GM12878 (cell line): ENCODE data around the gene FAS. TPM values are rescaled to one million over a fixed set of nuclear protein-coding genes. Genes with fewer than 3 reads are reported as not detected.

Experiments used
- ATAC-seq: fragments of 200-7000 bp; cut with Tn5 transposase; 3 replicates; pipeline ENCODE4 v1.9.1; 2020; ENCODE audit warnings: mild to moderate bottlenecking, moderate library complexity
- BruUV-seq: library from RNA; stranded (reverse); fragments of 400-500 nt; replicated peaks from 2 replicates; lab custom pipeline; 2021; lab: Mats Ljungman, UMichigan
- CTCF ChIA-PET: fragments of 300-600 bp; sonication (Branson Sonifier 250); formaldehyde crosslinking; extraction: SDS; loops from one replicate; lab custom pipeline; 2021; ENCODE audit warnings: inconsistent platforms; lab: Yijun Ruan, JAX
- POLR2A ChIA-PET: fragments of 350-600 bp; formaldehyde crosslinking; extraction: SDS; loops from one replicate; lab custom pipeline; 2021; ENCODE audit warnings: inconsistent platforms; lab: Charles Lee
- RAD21 ChIA-PET: fragments of 300-600 bp; sonication (Branson Sonifier 250); formaldehyde crosslinking; loops from one replicate; lab custom pipeline; 2023; ENCODE audit warnings: antibody characterized with exemption; ENCODE audit not compliant: unreplicated experiment; lab: Charles Lee
- SMC1A ChIA-PET: fragments of 300-600 bp; sonication (Branson Sonifier 250); formaldehyde crosslinking; loops from one replicate; lab custom pipeline; 2023; ENCODE audit not compliant: unreplicated experiment, uncharacterized antibody; lab: Charles Lee
- DNase-seq: peaks from one replicate; pipeline ENCODE4 v3.0.0-alpha.2; 2011; ENCODE audit warnings: low read depth, low spot score
- FAIRE-seq: peaks from 3 replicates; lab custom pipeline; 2011; peaks lifted over from hg19 to GRCh38; lab: Jason Lieb, UNC
- H2AFZ ChIP-seq: 2 replicates; pipeline ENCODE4 v1.6.0; 2011; ENCODE audit warnings: low read depth, low read length, control low read depth; ENCODE audit not compliant: control insufficient read depth
- H3K27ac ChIP-seq: 2 replicates; pipeline ENCODE4 v1.5.1; 2011; ENCODE audit warnings: control low read depth; ENCODE audit not compliant: control insufficient read depth, insufficient read depth
- H3K27me3 ChIP-seq, 2 experiments: replicated peaks in 1 of 2; 2 replicates each; pipeline versions ENCODE4 v1.6.0 to v1.6.1; 2011; ENCODE audit warnings: low read length in 1 of 2; ENCODE audit not compliant: control insufficient read depth in 2 of 2, insufficient read depth in 2 of 2
- H3K36me3 ChIP-seq, 2 experiments: 2 replicates each; pipeline ENCODE4 v1.5.1; 2011; ENCODE audit warnings: low read length in 1 of 2; ENCODE audit not compliant: control insufficient read depth in 2 of 2, insufficient read depth in 2 of 2
- H3K4me1 ChIP-seq: 2 replicates; pipeline ENCODE4 v1.6.1; 2011; ENCODE audit warnings: mild to moderate bottlenecking, low read length, moderate library complexity, mixed read lengths; ENCODE audit not compliant: control insufficient read depth, insufficient read depth
- H3K4me2 ChIP-seq: 2 replicates; pipeline ENCODE4 v1.6.0; 2011; ENCODE audit warnings: control low read depth; ENCODE audit not compliant: control insufficient read depth, insufficient read depth
- H3K4me3 ChIP-seq: fragments of 200-600 bp; sonication (generic); 2 replicates; pipeline ENCODE4 v1.5.1; 2016
- H3K79me2 ChIP-seq: 2 replicates; pipeline ENCODE4 v1.6.0; 2011; ENCODE audit warnings: low read length; ENCODE audit not compliant: control insufficient read depth, insufficient read depth
- H3K9ac ChIP-seq: 2 replicates; pipeline ENCODE4 v1.8.0; 2011; ENCODE audit warnings: low read length, control low read depth, mixed read lengths; ENCODE audit not compliant: control insufficient read depth, insufficient read depth
- H3K9me3 ChIP-seq: replicated peaks from 3 replicates; pipeline ENCODE4 v1.5.1; 2011; ENCODE audit warnings: mild to moderate bottlenecking, low read length; ENCODE audit not compliant: control insufficient read depth, insufficient read depth
- H4K20me1 ChIP-seq: 2 replicates; pipeline ENCODE4 v1.6.0; 2011; ENCODE audit not compliant: control insufficient read depth, insufficient read depth
- BCL11A ChIP-seq: IDR thresholded peaks from 2 replicates; pipeline ENCODE4 v1.6.1; 2011; ENCODE audit warnings: low read depth, low read length
- CBFB ChIP-seq: IDR thresholded peaks from 2 replicates; pipeline ENCODE4 v1.6.1; 2016; ENCODE audit warnings: antibody characterized with exemption, low read depth
- DPF2 ChIP-seq: fragments of 450-650 bp; IDR thresholded peaks from 2 replicates; pipeline ENCODE4 v1.6.1; 2017; ENCODE audit warnings: mild to moderate bottlenecking
- EED ChIP-seq: sonication (generic); IDR thresholded peaks from 2 replicates; pipeline ENCODE4 v1.6.1; 2016; ENCODE audit warnings: antibody characterized with exemption, low read depth
- ETV6 ChIP-seq, 2 experiments: fragments of 450-650 bp in 1 of 2; IDR thresholded peaks in 1 of 2; conservative IDR thresholded peaks in 1 of 2; 2 replicates each; pipeline ENCODE4 v1.6.1; 2014; ENCODE audit warnings: antibody characterized with exemption in 1 of 2, borderline replicate concordance in 1 of 2, low read depth in 1 of 2, mild to moderate bottlenecking in 1 of 2, moderate library complexity in 1 of 2
- EZH2 ChIP-seq: IDR thresholded peaks from 2 replicates; pipeline ENCODE4 v1.6.1; 2012; ENCODE audit warnings: low read depth, mild to moderate bottlenecking, control low read depth, inconsistent platforms, low read length, borderline replicate concordance; ENCODE audit not compliant: control insufficient read depth
- GATAD2B ChIP-seq: fragments of 450-650 bp; conservative IDR thresholded peaks from 2 replicates; pipeline ENCODE4 v1.6.1; 2017; ENCODE audit warnings: low read depth, mild to moderate bottlenecking, moderate library complexity
- IKZF1 ChIP-seq: fragments of 450-650 bp; conservative IDR thresholded peaks from 2 replicates; pipeline ENCODE4 v1.6.1; 2017; ENCODE audit warnings: antibody characterized with exemption, mild to moderate bottlenecking
- IKZF2 ChIP-seq, 2 experiments: fragments of 450-650 bp; IDR thresholded peaks; 2 replicates each; pipeline ENCODE4 v1.6.1; 2017; ENCODE audit warnings: mild to moderate bottlenecking in 2 of 2, moderate library complexity in 2 of 2
- IRF3 ChIP-seq: fragments of 450-650 bp; IDR thresholded peaks from 2 replicates; pipeline ENCODE4 v1.6.1; 2014; ENCODE audit warnings: mild to moderate bottlenecking
- IRF4 ChIP-seq: IDR thresholded peaks from 2 replicates; pipeline ENCODE4 v1.6.1; 2011; ENCODE audit warnings: low read depth, low read length
- JUNB ChIP-seq: IDR thresholded peaks from 2 replicates; pipeline ENCODE4 v1.6.1; 2016; ENCODE audit warnings: antibody characterized with exemption, mild to moderate bottlenecking
- MEF2A ChIP-seq: IDR thresholded peaks from 2 replicates; pipeline ENCODE4 v1.6.1; 2011; ENCODE audit warnings: low read depth, mild to moderate bottlenecking, low read length, moderate library complexity; ENCODE audit not compliant: insufficient read depth
- MTA3 ChIP-seq: IDR thresholded peaks from 2 replicates; pipeline ENCODE4 v1.6.1; 2012; ENCODE audit warnings: low read length, inconsistent platforms, borderline replicate concordance
- NFIC ChIP-seq: IDR thresholded peaks from 2 replicates; pipeline ENCODE4 v1.6.1; 2012; ENCODE audit warnings: low read depth, mild to moderate bottlenecking, inconsistent platforms, low read length, moderate library complexity
- PAX5 ChIP-seq: IDR thresholded peaks from 2 replicates; pipeline ENCODE4 v1.6.1; 2011; ENCODE audit warnings: low read depth, low read length, borderline replicate concordance
- POU2F2 ChIP-seq: IDR thresholded peaks from 3 replicates; pipeline ENCODE4 v1.6.1; 2011; ENCODE audit warnings: low read depth, mild to moderate bottlenecking, low read length, borderline replicate concordance
- RB1 ChIP-seq: fragments of 450-650 bp; formaldehyde crosslinking; IDR thresholded peaks from 2 replicates; pipeline ENCODE4 v1.6.1; 2017; ENCODE audit warnings: mild to moderate bottlenecking, borderline replicate concordance
- RCOR1 ChIP-seq: conservative IDR thresholded peaks from 2 replicates; pipeline ENCODE4 v1.6.1; 2012; ENCODE audit warnings: low read depth, low read length, improper control_type of control experiment
- RELB ChIP-seq: fragments of 450-650 bp; IDR thresholded peaks from 2 replicates; pipeline ENCODE4 v1.6.1; 2017; ENCODE audit warnings: low read depth, mild to moderate bottlenecking, moderate library complexity
- RUNX3 ChIP-seq: IDR thresholded peaks from 2 replicates; pipeline ENCODE4 v1.6.1; 2012; ENCODE audit warnings: low read length, inconsistent platforms
- SPI1 ChIP-seq: IDR thresholded peaks from 2 replicates; pipeline ENCODE4 v1.6.1; 2011; ENCODE audit warnings: low read depth, mild to moderate bottlenecking, low read length, moderate library complexity, borderline replicate concordance; ENCODE audit not compliant: insufficient read depth
- in situ Hi-C: fragments of 300-500 bp; cut with MboI; formaldehyde crosslinking; loops from 9 replicates; pipeline ENCODE4 v1.14.3; 2018; ENCODE audit warnings: mixed read lengths
- intact Hi-C: fragments of 100-400 bp; cut with micrococcal nuclease; formaldehyde crosslinking; loops from one replicate; pipeline ENCODE4 v1.14.2; 2022; ENCODE audit not compliant: unreplicated experiment
- polyA plus RNA-seq, 11 experiments: library from polyadenylated mRNA; depleted of rRNA in 4 of 11; unstranded in 6 of 11; stranded (reverse) in 5 of 11; fragments of >200 nt; fragmentation: Nextera tagmentation in 4 of 11; fragmentation: Illumina TruSeq in 1 of 11; extraction: Ambion mirVana in 4 of 11; extraction: Trizol in 1 of 11; gene quantifications; 1 replicate in 1 of 11; 2 replicates in 10 of 11; pipeline versions ENCODE4 v1.2.1 to v1.2.3, GENCODE V29; 2011 to 2016; ENCODE audit warnings: inconsistent platforms in 2 of 11, missing spikeins in 2 of 11, low read depth in 1 of 11
- total RNA-seq, 4 experiments: library from RNA; depleted of rRNA in 3 of 4; stranded (reverse); fragments of >200 nt in 3 of 4; fragmentation: Illumina TruSeq in 1 of 4; extraction: Trizol in 1 of 4; gene quantifications; 2 replicates each; pipeline versions ENCODE4 v1.2.1 to v1.2.3, GENCODE V29; 2013 to 2021

Gene FAS
- total and polyA plus RNA-seq, 10 of the 15 experiments (the other 5 are each of a cell fraction or from before 2014, with no cell fraction given) = 50.1 to 147 (median 69.9) TPM

- ChIA-PET POLR2A (interaction anchor here (1.0 to 1.8 kb wide), 6 partner anchors 9 to 55 kb away, joined by 3 to 8 read pairs (median 6); no protein-coding TSS in a partner anchor), SMC1A (interaction anchor here (0.6 to 8.7 kb wide), 38 partner anchors 9 to 422 kb away, joined by 3 to 114 read pairs (median 5); partner anchors contain the start of gene CH25H), CTCF (interaction anchor here (0.6 to 10.6 kb wide), 68 partner anchors 9 to 1171 kb away, joined by 3 to 250 read pairs (median 4); partner anchors contain the start of genes CH25H, IFIT5 and STAMBPL1), RAD21 (interaction anchor here (0.6 to 2.1 kb wide), 36 partner anchors 8 to 262 kb away, joined by 3 to 39 read pairs (median 5); partner anchors contain the start of gene CH25H)
- Histone ChIP-seq H4K20me1 (no peaks in the 10 kb centered on the region), H3K4me1 (peaks cover 10% of the 10 kb centered on the region), H3K27me3 (no peaks in the 10 kb centered on the region), H3K79me2 (peaks cover 36% of the 10 kb centered on the region), H3K27ac (no peak overlapping the region; the same call in 1 of the 2 replicates), H3K36me3 (no peaks in the 10 kb centered on the region), H3K4me3 (no peak overlapping the region; the same call in 1 of the 2 replicates), H3K9me3 (no peaks in the 10 kb centered on the region), H3K9ac (no peak overlapping the region), H2AFZ (no peak overlapping the region), H3K4me2 (peak overlapping the region; percentile 45)
- DNase-seq (no peak), ATAC-seq (peak; percentile 10; the same call in 2 of the 3 replicates), FAIRE-seq (no peak)
- intact Hi-C loops (loop anchor here (1.0 kb wide), 1 partner anchor 52 kb away; no protein-coding TSS in a partner anchor), in situ Hi-C loops (no loop called here)
- BruUV-seq = no TSS peak
- TF ChIP-seq ETV6 (conservative IDR thresholded peaks at IDR 0.05 in 1 of 2, IDR thresholded peaks at IDR 0.05 in 1 of 2; ENCODE audit: borderline replicate concordance in 1 of 2, low read depth in 1 of 2) (peak in 1 of 2 experiments; percentile 76; a peak in 2 of 4 replicates), EED (peak; percentile 77), MEF2A (no peak), POU2F2 (0 out of 3 replicates have a peak, but pooled peaks have one; percentile 36), SPI1 (peak; percentile 18; the same call in 1 of the 2 replicates), JUNB (peak; percentile 17; the same call in 1 of the 2 replicates), RUNX3 (peak; percentile 90), DPF2 (peak; percentile 37; the same call in 1 of the 2 replicates), RCOR1 (no peak), CBFB (0 out of 2 replicates have a peak, but pooled peaks have one; percentile 52), RB1 (no peak), EZH2 (no peak), GATAD2B (0 out of 2 replicates have a peak, but pooled peaks have one; percentile 31), IRF4 (peak; percentile 61; the same call in 1 of the 2 replicates), IRF3 (no peak), IKZF1 (peak; percentile 72), RELB (0 out of 2 replicates have a peak, but pooled peaks have one; percentile 41), BCL11A (peak; percentile 63), IKZF2 (IDR thresholded peaks at IDR 0.05) (peak; percentile 75 to 83), MTA3 (0 out of 2 replicates have a peak, but pooled peaks have one; percentile 49), PAX5 (0 out of 2 replicates have a peak, but pooled peaks have one; percentile 51), NFIC (0 out of 2 replicates have a peak, but pooled peaks have one; percentile 31)
Observed at GRCh38 chr10:88987243-88987725, 3.3 kb upstream of the FAS start.
